Neutrophil (primary cell): ENCODE data around the gene KRT78.
"Not testable (repeated sequence)": the region's sequence is repeated elsewhere in the genome, so short reads cannot be mapped to it uniquely, and the experiment has no call there.

Experiments used
- H3K27ac ChIP-seq: fragments of 200-600 bp; sonication (generic); 2 replicates; pipeline ENCODE4 v1.5.1; 2016; ENCODE audit warnings: mild to moderate bottlenecking, moderate library complexity
- H3K27me3 ChIP-seq: fragments of 200-600 bp; sonication (generic); 2 replicates; pipeline ENCODE4 v1.6.0; 2016; ENCODE audit warnings: mild to moderate bottlenecking
- H3K36me3 ChIP-seq: fragments of 200-600 bp; sonication (generic); 2 replicates; pipeline ENCODE4 v1.5.1; 2017
- H3K4me1 ChIP-seq, 2 experiments: fragments of 200-600 bp in 1 of 2; sonication (generic) in 1 of 2; 1 replicate in 1 of 2; 2 replicates in 1 of 2; pipeline versions ENCODE4 v1.5.1 to v1.6.1; 2013 to 2016; ENCODE audit warnings: low read depth in 1 of 2, low read length in 1 of 2, mild to moderate bottlenecking in 1 of 2, moderate library complexity in 1 of 2; ENCODE audit not compliant: control insufficient read depth in 1 of 2, insufficient read depth in 1 of 2
- H3K4me3 ChIP-seq, 2 experiments: fragments of 200-600 bp in 1 of 2; sonication (generic) in 1 of 2; 1 replicate in 1 of 2; 2 replicates in 1 of 2; pipeline ENCODE4 v1.5.1; 2013 to 2016; ENCODE audit warnings: low read depth in 1 of 2, low read length in 1 of 2, mild to moderate bottlenecking in 1 of 2, moderate library complexity in 1 of 2
- H3K9me3 ChIP-seq: fragments of 200-600 bp; sonication (generic); 2 replicates; pipeline ENCODE4 v1.5.1; 2016
- TF ChIP-seq, protein P1 (sequence below): fragments of 200-600 bp; sonication (generic); IDR thresholded peaks from 2 replicates; pipeline ENCODE4 v1.5.1; 2016; ENCODE audit warnings: antibody characterized with exemption

KRT78 gene

DNA sequence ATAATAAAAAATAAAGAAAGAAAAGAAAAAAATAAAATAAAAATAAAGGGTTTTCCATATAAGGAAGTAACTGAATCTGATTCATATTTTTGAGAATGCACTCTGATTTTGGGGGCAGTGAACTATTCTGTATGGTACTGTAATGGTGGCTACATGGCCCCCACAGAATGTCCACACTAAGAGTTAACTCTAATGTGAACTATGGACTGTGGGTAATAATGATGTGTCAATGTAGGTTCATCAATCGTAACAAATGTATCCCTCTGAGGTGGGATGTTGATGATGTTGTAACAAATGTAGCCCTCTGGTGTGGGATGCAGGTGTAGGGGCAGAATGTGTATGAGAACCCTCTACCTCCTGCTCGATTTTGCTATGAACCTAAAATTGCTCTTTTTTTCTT lies 42.2 kb upstream of the KRT78 start:
- Histone ChIP-seq H3K27me3 (no peaks in the 10 kb centered on the region), H3K36me3 (no peaks in the 10 kb centered on the region)

DNA sequence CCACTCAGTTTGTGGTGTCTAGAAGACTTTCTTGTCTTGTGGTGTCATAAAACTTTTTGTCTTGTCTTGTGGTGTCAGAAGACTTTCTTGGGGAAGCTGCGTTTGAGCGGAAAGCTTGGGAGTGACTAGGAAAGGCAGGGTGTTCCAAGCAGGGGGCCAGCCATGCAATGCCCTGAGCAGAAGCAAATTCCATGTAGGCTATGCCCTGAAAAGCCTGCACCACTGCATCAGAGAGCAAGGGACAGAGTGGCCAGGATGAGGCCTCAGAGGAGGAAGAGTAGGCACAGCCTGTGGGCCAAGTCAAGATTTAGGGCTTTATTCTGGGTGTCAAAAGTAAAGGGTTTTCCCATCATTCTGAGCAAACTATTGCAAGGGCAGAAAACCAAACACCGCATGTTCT lies 41.6 kb upstream of the KRT78 start:
- H3K27me3 ChIP-seq = no peaks in the 10 kb centered on the region
- no peaks in the 10 kb centered on the region for H3K4me1 ChIP-seq
- TF ChIP-seq, protein P1, sequence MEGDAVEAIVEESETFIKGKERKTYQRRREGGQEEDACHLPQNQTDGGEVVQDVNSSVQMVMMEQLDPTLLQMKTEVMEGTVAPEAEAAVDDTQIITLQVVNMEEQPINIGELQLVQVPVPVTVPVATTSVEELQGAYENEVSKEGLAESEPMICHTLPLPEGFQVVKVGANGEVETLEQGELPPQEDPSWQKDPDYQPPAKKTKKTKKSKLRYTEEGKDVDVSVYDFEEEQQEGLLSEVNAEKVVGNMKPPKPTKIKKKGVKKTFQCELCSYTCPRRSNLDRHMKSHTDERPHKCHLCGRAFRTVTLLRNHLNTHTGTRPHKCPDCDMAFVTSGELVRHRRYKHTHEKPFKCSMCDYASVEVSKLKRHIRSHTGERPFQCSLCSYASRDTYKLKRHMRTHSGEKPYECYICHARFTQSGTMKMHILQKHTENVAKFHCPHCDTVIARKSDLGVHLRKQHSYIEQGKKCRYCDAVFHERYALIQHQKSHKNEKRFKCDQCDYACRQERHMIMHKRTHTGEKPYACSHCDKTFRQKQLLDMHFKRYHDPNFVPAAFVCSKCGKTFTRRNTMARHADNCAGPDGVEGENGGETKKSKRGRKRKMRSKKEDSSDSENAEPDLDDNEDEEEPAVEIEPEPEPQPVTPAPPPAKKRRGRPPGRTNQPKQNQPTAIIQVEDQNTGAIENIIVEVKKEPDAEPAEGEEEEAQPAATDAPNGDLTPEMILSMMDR = no peak
- no peak overlapping the region for H3K27ac ChIP-seq
- H3K36me3 ChIP-seq = no peaks in the 10 kb centered on the region
- H3K9me3 ChIP-seq = no peaks in the 10 kb centered on the region
- no peak overlapping the region for H3K4me3 ChIP-seq

More for the DNA sequence above, 42.2 kb upstream of the KRT78 start:
- Histone ChIP-seq H3K27ac (no peak overlapping the region), H3K9me3 (no peaks in the 10 kb centered on the region), H3K4me3 (no peak overlapping the region), H3K4me1 (no peaks in the 10 kb centered on the region)
- TF ChIP-seq, protein P1 = no peak

DNA sequence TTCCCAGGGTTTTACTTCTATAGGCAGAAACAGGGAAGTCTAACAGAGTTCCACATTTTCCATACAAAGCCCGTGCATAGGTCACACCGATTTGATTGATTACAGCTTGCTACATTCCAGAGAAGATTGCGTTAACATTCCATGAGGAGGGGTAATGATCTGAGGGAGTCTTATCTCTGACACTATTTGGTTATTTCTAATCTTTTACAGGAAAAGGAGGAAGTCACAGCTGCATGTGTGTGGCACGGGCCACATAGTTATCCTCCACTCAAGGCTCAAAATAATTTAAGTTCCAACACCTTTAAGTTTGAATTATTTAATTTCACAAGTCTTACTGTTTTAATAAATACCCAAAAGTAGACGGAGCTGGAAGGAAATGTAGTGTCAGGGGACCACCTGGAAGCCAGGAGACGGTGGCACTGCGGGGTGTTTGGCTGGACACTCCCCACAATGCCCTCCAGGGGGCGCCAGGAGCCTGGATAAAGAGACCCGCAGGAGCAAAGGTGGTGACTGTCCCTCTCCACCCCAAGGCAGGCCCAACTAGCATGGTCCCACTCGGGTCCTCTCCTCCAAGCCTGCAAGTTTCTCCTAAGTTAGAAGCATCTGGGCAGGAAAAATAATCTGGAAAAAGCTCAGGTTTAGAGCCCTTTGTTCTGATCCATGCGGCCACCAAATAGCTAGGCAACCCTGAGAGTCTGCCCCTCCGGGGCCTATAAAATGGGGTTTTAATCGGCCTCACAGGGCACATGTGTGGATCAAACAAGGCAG lies 35.9 kb upstream of the KRT78 start:
- H3K4me3 ChIP-seq = no peak overlapping the region
- no peak overlapping the region for H3K27ac ChIP-seq
- no peaks in the 10 kb centered on the region for H3K9me3 ChIP-seq
- no peaks in the 10 kb centered on the region for H3K36me3 ChIP-seq
- peaks cover 18% of the 10 kb centered on the region for H3K27me3 ChIP-seq
- peaks cover 0 to 5% of the 10 kb centered on the region in 2 experiments for H3K4me1 ChIP-seq
- TF ChIP-seq, protein P1 = peak; percentile 70

- not testable (repeated sequence) for H3K9me3 ChIP-seq, H3K4me1 ChIP-seq, H3K36me3 ChIP-seq, H3K27ac ChIP-seq, H3K4me3 ChIP-seq
- H3K27me3 ChIP-seq = peaks cover 29% of the 10 kb centered on the region
These were observed 31.7 kb upstream of the KRT78 start for GRCh38 chr12:52880499-52880898.

DNA sequence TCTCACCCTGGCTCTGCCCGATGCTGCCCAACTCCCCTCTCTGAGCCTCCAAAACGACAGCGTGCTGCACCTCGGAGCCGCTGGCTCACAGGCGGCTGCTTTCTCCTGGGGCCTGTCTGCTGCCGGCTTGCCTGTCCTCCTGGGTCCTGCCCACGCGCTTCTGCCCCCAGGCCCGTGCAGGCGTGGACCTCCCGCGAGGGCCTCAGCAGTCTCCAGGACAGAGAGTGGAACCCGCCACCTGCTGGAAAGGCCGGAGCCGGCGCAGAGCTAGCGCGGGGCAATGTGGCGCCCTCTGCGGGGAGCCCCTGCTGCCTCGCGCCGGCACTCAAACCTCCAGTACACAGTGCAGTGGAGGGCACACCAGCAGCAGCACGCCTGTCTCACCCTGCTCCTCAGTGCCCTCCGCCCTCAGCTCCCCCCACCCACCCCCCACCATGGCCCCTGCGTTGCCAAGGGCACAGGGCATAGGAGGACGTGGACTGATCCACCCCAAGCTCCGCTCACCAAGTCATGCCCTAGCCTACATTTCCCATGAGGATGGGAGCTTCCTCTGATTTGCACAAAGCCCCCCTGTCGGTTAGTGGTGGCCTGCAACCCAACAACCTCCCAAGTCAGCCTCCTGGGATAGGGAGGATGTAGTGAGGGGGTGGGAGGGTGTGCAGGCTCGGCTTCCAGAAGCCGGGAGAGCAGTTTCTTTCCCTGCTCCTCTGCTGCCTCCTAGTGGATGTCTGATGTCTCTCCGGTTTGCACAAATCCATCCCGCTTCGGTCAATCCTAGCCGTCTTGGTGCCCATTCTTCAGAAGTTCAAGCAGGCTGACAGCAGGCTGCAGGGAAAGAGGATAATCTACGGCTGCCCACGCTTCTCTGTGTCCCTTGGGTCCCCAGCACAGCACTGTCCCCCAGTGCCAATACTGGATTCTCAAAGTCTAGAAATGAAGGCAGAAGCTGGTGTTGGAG lies 30.9 kb upstream of the KRT78 start:
- no peak overlapping the region for H3K27ac ChIP-seq
- TF ChIP-seq, protein P1 = no peak
- H3K4me3 ChIP-seq = peak overlapping the region in 1 of 2 experiments; percentile 2
- peaks cover 37% of the 10 kb centered on the region for H3K27me3 ChIP-seq
- H3K36me3 ChIP-seq = no peaks in the 10 kb centered on the region
- no peaks in the 10 kb centered on the region for H3K9me3 ChIP-seq
- H3K4me1 ChIP-seq = peaks cover 4 to 10% of the 10 kb centered on the region in 2 experiments
